ENCODE measurements around the gene FAM72D. TPM values are rescaled to one million over a fixed set of nuclear protein-coding genes. Genes with fewer than 3 reads are reported as not detected.
A peak's percentile ranks its signal among the peaks of the same experiment; 100 is the strongest.
"Not testable (repeated sequence)": the region's sequence is repeated elsewhere in the genome, so short reads cannot be mapped to it uniquely, and the experiment has no call there.

The FAM72D gene
- total and polyA plus RNA-seq, 2 experiments from 2014 or later: 8.2 to 14.7 TPM

DNA sequence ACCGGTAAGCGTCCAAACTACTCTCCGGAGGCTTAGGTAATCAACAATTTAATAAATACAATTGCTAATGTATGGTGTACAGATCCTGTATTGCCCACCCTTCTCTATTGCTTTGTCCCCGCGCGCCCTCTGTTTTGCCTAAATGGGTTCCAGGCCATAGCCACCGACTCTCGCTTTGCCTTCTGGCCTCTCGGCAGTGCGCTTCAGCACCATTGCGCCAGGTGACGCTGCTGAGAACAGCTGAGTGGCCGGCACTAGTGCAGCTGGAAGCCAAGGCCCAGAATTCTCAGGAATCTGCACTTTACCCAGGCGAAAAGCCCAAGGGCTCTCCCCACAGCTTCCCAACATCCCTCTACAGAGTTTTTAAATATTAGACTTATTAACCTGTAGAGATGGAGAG, 61.9 kb downstream of the FAM72D start:
- H3F3A ChIP-seq (replicated peaks; ENCODE audit: low read depth); H3K4me2 ChIP-seq; H3K27ac Mint-ChIP-seq; DNase-seq (ENCODE audit: low spot score); H3K4me1 ChIP-seq (ENCODE audit: insufficient read depth); H3K4me3 ChIP-seq; H3K36me3 Mint-ChIP-seq (ENCODE audit: low read depth); H4K20me1 ChIP-seq (replicated peaks; ENCODE audit: insufficient read depth); H3K79me2 ChIP-seq (replicated peaks; ENCODE audit: insufficient read depth); H3K27me3 ChIP-seq (ENCODE audit: insufficient read depth); H3K27ac ChIP-seq (ENCODE audit: low read depth); H3K27me3 Mint-ChIP-seq (ENCODE audit: insufficient read depth, low read depth, poor library complexity); H3K36me3 ChIP-seq (ENCODE audit: insufficient read depth); H3K4me1 Mint-ChIP-seq; H3K9me2 ChIP-seq (ENCODE audit: insufficient read depth); H3K9me3 Mint-ChIP-seq; H2AFZ ChIP-seq; H3K4me3 Mint-ChIP-seq: not testable (repeated sequence)
- peak; percentile 76 for ATAC-seq

DNA sequence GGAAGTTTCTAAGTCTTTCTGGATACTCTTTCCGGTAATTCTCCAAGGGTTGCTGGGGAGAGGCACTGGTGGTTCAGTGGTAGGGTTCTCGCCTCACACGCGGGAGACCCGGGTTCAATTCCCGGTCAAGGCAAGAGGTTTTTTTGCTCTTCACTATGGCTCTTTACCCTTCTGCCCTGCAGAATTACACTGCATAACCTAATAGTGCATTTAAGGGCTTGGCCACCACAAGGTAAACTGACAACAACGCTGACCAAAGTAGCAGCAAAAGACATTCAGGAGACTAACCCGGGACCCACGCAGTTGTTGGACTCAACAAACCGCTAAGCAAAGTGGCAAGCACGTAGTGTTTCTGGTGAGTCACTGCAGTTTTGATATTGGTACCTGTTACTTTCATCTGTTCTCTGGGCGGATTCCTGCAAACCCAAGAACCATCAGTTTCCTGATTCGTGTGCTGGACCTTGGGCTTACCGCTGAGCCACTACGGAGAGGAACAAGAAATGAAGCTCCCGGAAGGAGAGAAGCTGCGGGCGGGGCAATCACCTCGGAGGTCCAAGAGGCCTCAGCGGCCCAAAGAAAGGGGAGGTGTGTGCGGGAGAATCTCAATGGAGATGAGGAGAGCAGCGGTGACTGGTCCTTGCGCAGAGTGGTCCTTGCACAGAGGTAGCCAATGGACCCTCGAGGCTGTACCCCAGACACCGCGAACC, 65.4 kb downstream of the FAM72D start:
- not testable (repeated sequence) for H3K4me2 ChIP-seq; H3K79me2 ChIP-seq (replicated peaks; ENCODE audit: insufficient read depth); H3K27me3 ChIP-seq (ENCODE audit: insufficient read depth); H3K4me1 Mint-ChIP-seq; H3K4me1 ChIP-seq (ENCODE audit: insufficient read depth); H3K9me2 ChIP-seq (ENCODE audit: insufficient read depth); H3F3A ChIP-seq (replicated peaks; ENCODE audit: low read depth); H3K4me3 ChIP-seq; DNase-seq (ENCODE audit: low spot score); H3K9me3 Mint-ChIP-seq; H3K27ac Mint-ChIP-seq; H3K36me3 Mint-ChIP-seq (ENCODE audit: low read depth); H3K27ac ChIP-seq (ENCODE audit: low read depth); H3K36me3 ChIP-seq (ENCODE audit: insufficient read depth); H2AFZ ChIP-seq; H3K27me3 Mint-ChIP-seq (ENCODE audit: insufficient read depth, low read depth, poor library complexity); H4K20me1 ChIP-seq (replicated peaks; ENCODE audit: insufficient read depth); H3K4me3 Mint-ChIP-seq
- peak; percentile 69 for ATAC-seq

Other genes with a start within 250 kb of the FAM72D start
- gene SRGAP2B, start 646 bp upstream of the FAM72D start, total RNA-seq (2014; rRNA removed; shearing (Covaris generic)): 16.3 and 28.8 TPM in 2 replicates
- gene SRGAP2B, start 646 bp upstream of the FAM72D start, polyA plus RNA-seq (2016; fragmentation: Nextera tagmentation; extraction: Ambion mirVana): 9.8 and 17.4 TPM in 2 replicates
- gene PPIAL4D, start 146.2 kb downstream of the FAM72D start, total RNA-seq (2014; rRNA removed; shearing (Covaris generic)): not detected in 2 replicates
- not detected in 2 replicates for gene PPIAL4D, start 146.2 kb downstream of the FAM72D start, polyA plus RNA-seq (2016; fragmentation: Nextera tagmentation; extraction: Ambion mirVana)

Data from GM23338 (cell line).